ENCODE measurements around the gene TCN2.
A peak's percentile ranks its signal among the peaks of the same experiment; 100 is the strongest.
"Not testable (repeated sequence)": the region's sequence is repeated elsewhere in the genome, so short reads cannot be mapped to it uniquely, and the experiment has no call there.

The TCN2 gene

DNA sequence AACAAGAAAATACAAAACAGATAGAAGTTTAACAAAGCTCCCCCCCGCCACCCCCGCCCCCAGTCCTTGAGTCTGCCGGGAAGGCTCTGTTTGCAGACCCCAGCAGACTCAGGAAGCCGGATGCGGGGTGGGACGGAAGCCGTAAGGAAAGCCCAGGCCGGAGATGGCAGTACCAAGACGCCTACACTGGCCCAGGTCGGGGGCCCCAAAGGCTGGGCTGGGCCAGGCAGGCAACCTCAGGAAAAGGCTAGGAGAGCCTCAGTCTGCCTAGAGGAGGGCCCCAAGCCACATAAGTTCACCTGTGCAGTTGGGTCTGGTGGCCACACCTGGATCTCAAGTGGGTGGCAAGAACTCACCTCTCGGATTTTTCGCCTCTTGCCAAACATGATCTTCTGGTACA is 28.5 kb upstream of the TCN2 start:
- no peak for DNase-seq (ENCODE audit: low spot score)

DNA sequence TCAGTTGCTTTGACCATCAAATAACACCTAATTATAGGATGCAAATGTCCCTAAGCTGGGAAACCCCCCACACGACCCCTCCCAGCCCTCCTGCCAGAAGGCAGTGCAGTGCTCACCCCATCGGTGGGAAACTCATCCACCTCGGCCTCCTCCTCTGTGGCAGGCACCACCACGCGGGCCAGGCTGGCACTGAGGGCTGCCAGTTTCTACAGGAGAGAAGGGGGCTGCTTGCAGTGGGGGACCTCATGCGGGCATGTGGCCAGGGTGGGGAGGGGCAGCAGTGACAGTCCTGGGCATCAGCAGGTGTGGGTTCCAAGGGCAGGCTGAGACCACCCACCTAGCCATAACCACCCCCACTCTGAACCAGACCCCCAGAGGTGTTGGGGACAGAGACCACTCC is 26.1 kb upstream of the TCN2 start:
- no peak for DNase-seq (ENCODE audit: low spot score)

DNA sequence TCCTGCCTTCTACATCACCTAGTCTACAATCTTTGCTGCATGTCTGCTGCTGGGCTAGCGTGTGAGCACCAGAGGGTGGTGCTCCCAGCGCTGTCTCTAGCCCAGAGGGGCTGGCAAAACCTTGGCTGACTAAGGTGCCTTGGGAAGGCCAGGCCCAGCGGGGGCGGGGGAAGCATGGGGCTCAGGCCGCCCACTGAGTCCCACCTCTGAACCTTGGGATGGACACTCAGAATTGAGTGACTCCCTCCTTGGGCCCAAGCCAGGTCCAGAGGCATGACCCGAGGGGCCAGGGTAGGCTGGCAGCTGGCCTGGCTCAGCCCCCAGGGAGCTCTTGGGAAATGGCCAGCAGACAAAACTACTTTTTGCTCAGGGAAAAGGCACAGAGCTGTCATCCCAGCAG is 24.9 kb upstream of the TCN2 start:
- no peak for DNase-seq (ENCODE audit: low spot score)

- DNase-seq (ENCODE audit: low spot score): peak; percentile 86
Observed at GRCh38 chr22:30582788-30583545, 24.0 kb upstream of the TCN2 start.

DNA sequence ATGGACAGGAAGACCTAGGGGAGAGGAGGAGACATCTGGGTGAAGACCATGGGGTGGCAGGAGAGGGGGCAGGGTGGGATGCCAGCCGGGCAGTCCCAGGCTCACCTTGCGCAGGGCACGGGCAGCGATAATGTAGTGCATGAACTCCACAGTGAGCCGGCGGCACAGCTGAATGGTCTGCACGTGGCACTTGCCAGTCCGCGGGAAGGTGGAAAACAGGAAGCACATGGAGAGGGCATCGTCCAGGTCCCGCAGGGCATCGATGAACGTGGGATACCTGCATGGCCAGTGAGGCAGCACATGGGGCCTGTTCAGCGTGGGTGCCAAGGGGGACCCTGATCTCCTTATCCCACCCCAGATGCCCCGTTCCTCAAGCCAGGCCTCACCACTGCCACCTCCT is 22.5 kb upstream of the TCN2 start:
- DNase-seq (ENCODE audit: low spot score): no peak

- no peak for DNase-seq (ENCODE audit: low spot score)
Observed at GRCh38 chr22:30586414-30586813, 20.6 kb upstream of the TCN2 start.

DNA sequence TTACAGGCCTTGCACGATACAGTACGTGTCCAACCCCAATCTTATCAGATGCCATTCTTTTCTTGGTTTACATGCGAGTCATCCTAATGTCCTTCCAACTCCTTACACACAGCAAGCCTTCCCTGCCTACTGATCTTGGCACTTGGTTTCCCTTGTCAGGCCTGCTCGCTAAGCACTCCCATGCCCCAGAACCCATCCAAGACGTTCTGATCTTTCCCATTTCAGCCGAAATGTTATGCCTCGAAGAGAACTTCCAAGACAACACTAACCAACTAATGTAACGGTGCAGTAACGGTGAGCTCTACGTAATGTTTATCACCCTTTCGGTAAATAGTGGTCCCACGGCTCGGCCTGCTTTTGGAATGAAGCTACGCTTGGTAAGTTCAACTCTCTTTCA is 15.8 kb upstream of the TCN2 start:
- no peak for DNase-seq (ENCODE audit: low spot score)

- DNase-seq (ENCODE audit: low spot score): peak; percentile 99
Observed at GRCh38 chr22:30591588-30592359, 15.2 kb upstream of the TCN2 start, which contains the start of gene PES1. Gene PES1 (minus strand): TSS chr22:30591910. CDS start chr22:30591833, 77 bp downstream.

DNA sequence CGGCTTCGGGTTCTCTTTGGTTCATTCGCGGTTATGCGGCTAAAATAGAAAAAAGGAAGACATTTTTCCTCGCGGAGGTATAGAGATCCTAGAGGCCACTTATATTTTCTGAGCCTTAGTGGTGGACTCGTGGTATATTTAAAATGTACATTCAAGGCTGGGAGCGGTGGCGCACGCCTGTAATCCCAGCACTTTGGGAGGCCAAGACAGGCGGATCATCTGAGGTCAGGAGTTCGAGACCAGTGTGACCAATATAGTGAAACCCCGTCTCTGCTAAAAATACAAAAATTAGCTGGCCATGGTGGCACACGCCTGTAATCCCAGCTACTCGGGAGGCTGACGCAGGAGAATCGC is 14.6 kb upstream of the TCN2 start:
- not testable (repeated sequence) for DNase-seq (ENCODE audit: low spot score)

GRCh38 chr22:30596199-30596598 is 10.8 kb upstream of the TCN2 start:
- no peak for DNase-seq (ENCODE audit: low spot score)

DNA sequence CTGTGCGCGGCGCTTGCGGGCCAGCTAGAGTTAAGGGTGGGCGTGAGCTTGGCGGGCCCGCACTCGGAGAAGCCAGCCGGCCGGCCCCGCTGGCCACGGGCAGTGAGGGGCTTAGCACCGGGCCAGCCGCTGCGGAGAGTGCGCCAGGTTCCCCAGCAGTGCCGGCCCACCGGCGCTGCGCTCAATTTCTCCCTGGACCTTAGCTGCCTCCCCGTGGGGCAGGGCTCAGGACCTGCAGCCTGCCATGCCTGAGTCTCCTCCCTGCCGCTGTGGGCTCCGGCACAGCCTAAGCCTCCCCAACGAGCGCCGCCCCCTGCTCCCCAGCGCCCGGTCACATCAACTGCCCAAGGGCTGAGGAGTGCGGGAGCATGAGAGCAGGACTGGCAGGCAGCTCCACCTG is 10.1 kb upstream of the TCN2 start:
- DNase-seq (ENCODE audit: low spot score): no peak

DNA sequence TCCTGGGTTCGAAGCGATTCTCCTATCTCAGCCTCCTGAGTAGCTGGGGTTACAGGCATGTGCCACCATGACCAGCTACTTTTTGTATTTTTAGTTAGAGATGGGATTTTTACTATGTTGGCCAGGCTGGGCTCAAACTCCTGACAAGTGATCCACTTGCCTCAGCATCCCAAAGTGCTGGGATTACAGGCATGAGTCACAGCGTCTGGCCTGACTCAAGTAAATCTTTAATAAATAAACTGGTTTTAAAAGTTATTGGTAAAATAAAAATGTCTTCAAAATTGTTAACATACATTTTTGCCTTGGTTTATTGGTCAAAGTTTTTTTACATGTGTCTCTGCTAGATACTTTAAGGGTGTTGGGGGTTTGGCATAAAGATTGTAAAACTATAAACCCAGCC is 8.0 kb upstream of the TCN2 start:
- DNase-seq (ENCODE audit: low spot score): no peak

- no peak for DNase-seq (ENCODE audit: low spot score)
Observed at GRCh38 chr22:30600921-30601320, 6.1 kb upstream of the TCN2 start.

DNA sequence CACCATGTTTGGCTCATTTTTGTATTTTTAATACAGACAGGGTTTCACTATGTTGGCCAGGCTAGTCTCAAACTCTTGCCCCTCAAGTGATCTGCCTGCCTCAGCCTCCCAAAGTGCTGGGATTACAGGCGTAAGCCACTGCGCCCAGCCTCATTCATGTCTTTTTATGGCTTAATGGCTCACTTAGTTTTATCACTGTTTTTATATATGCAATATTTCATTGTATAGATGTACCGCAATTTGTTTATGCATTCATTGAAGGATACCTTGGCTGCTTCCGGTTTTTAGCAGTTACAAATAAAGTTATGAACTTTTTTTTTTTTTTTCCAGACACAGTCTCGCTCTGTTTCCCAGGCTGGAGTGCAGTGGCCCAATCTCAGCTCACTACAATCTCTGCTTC is 5.5 kb upstream of the TCN2 start:
- DNase-seq (ENCODE audit: low spot score): no peak

DNA sequence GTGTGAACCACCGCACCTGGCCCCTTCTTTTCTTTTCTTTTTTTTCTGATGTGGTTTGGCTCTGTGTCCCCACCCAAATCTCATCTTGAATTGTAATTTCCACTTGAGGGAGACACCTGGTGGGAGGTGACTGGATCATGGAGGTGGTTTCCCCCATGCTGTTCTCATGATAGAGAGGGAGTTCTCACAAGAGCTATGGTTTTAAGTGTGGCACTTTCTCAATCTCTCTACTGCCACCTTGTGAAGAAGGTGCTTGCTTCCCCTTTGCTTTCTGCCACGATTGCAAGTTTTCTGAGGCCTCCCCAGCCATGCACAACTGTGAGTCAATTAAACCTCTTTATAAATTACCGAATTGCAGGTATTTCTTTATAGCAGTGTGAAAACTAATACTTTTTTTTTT is 4.9 kb upstream of the TCN2 start:
- DNase-seq (ENCODE audit: low spot score): no peak

DNA sequence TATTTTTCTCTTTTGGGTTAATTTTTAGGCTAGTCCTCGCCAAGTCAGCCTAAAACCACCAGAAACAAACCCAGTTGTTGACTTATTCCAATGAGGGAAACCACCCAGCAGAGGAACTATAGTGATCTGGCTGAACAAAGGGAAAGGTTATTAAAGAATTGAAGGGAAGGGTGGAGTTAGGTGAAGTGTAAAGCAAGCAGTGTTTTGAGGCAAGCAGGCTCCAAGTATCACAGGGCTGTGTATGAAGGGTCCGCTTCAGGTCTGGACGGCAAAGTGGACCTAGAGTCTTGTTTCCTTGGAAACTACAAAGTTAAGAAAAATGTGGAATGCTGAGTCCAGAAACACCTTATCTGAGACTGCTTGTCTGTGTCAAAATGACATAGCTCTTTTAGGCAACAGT is 3.2 kb upstream of the TCN2 start:
- DNase-seq (ENCODE audit: low spot score): no peak

DNA sequence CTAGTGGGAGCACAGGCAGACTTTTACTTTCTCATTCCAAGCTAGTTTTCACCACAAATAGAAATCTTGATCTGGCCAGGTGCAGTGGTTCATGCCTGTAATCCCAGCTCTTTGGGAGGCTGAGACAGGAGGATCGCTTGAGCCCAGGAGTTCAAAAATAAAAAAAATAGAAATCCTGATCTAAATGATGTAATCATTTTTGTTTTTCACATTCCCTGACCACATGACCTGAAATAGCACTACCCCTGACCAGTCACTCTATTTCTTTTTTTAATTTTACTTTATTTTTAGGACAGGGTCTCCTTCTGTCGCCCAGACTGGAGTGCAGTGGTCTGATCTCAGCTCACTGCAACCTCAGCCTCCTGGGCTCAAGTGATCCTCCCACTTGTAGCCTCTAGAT is 2.3 kb upstream of the TCN2 start:
- DNase-seq (ENCODE audit: low spot score): no peak

DNA sequence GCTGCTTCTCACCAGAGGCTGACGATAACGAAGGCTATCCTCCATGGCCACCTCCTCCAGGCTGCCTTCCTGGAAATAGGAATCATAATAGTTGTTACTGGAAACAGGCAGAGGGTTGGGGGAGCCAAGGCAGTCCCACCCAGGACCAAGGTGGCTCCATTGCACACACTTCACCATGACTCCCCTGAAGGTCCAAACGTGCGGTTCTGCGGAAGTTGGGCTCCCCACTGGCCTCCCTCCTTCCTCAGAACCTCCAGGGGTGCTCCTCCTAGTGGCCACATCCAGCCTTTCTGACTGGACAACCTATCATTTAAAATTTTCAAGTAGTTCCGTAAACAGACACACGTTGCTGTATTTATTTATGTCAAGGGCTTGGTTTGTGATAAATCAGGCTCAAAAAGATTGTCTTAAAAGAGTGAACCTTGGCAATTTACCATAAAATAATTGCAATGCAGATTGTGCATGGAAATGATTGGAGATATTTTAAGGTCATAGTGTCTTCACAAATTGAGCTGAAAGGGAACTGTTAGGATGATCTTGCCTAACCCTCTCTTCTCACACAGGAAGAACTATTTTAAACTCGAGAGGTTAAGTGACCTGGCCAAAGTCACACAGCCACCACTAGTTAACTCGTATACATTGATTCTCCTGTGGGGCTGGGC is 1.4 kb upstream of the TCN2 start:
- peak; percentile 78 for DNase-seq (ENCODE audit: low spot score)

- DNase-seq (ENCODE audit: low spot score): no peak
Observed at GRCh38 chr22:30607300-30607930, 441 bp downstream of the TCN2 start.

DNA sequence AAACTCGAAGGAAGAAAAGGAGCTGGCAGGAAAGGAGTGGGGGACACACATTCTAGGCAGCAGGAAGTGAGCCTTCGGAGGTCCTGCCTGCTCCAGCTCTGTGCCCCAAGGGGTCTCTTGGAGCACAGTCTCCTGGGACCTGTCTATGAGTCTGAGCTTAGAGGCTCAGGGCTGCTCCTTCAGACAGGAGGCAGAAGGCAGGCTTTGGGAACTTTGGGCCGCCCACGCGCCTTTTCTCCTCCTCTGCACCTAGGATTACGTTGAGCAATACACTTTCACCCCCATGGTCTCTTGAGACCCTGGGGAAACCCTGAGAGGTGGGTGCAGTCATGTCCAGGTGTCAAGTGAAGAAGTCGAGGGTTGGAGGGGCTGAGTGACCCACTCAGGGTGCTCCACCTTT is 965 bp downstream of the TCN2 start:
- DNase-seq (ENCODE audit: low spot score): no peak

DNA sequence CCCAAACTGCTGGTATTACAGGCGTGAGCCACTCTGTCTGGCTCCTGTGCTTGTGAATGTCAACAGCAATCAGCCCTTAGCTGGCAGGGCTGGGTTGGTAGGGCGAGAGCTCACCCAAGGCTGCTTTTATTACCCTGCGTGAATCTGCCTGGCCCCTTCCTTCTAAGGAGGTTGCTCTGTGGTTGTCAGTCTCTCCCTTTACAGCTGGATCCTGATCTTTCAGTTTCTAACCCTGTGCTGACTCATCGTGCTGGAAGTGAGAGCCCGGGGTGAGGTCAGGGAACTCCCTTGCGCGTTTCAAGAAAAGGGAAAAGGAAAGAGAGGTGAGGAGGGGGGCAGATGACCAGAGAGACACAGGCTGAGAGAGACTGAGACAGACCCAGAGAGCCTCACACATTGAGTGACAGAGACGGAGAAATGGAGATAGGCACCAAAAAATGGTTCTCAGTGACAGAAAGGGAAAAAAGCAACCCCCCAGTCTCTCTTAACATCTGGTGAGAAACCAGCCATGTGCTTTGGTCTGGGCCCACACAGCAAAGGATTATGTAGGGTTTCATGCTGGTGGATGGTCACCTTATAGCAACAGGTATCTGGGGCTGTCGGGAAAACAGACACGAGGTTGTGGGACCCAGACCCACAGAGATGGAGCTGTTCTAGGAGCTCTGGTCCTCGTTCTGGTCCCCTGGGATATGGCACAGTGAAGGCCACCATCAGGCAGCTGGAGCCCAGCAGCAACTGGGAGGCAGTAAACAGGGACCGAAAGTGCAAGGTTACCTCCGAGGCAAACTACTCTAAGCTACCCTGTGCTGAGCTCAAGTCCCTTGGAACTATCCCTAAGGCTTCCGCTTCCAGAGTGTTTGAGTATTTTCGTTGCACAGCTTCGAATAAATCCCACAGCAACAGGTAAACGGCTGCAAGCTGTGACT is 2.5 kb downstream of the TCN2 start:
- DNase-seq (ENCODE audit: low spot score): peak; percentile 68

DNA sequence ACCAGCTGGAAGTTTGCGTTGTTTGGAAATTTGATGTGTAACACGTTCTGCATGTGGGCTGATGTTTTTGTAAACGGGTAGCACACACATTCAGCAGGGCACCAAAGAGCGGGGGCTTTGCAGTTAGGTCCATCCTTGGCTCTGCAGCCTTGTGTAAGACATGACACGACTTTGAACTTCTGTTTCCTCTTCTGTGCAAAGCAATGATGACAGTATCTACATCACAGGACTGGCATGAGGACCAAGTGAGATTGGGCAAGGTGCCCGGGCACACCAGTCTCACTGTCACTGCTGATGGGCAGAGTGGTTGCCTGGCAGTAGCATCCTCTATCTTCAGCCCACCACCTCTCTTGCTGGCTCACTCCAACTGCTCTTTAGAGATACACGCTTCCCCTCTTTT is 3.3 kb downstream of the TCN2 start:
- no peak for DNase-seq (ENCODE audit: low spot score)
